GM21717 (cell line): ENCODE measurements around the gene CORO7.

Experiments used
- ATAC-seq: cut with Tn5 transposase; IDR thresholded peaks from one replicate; pipeline ENCODE4 v1.9.1; 2021; ENCODE audit warnings: mild to moderate bottlenecking, moderate library complexity; ENCODE audit not compliant: unreplicated experiment

CORO7 gene

DNA sequence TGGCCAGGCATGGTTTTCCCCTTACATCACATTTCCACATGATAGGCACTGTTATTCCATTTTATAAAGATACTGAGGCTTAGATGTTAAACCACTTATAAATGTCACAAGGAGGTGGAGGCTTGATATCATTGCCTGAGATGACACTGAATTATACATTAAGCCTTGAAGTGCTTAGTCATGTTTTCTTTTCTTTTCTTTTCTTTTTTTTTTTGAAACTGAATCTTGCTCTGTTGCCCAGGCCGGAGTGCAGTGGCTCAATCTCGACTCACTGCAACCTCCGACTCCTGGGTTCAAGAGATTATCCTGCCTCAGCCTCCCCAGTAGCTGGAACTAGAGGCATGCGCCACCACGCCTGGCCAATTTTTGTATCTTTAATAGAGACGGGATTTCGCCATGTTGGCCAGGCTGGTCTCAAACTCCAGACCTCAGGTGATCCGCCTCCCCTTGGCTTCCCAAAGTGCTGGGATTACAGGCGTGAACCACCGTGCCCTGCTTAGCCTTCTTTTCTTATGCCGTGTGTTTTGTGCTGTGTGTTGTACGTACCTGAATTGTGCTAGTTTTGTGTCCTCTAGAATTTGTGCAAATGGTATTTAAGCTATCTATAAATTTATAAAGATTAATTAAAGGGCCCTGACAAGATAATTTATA, 10.5 kb upstream of the CORO7 start:
- no peak for ATAC-seq

DNA sequence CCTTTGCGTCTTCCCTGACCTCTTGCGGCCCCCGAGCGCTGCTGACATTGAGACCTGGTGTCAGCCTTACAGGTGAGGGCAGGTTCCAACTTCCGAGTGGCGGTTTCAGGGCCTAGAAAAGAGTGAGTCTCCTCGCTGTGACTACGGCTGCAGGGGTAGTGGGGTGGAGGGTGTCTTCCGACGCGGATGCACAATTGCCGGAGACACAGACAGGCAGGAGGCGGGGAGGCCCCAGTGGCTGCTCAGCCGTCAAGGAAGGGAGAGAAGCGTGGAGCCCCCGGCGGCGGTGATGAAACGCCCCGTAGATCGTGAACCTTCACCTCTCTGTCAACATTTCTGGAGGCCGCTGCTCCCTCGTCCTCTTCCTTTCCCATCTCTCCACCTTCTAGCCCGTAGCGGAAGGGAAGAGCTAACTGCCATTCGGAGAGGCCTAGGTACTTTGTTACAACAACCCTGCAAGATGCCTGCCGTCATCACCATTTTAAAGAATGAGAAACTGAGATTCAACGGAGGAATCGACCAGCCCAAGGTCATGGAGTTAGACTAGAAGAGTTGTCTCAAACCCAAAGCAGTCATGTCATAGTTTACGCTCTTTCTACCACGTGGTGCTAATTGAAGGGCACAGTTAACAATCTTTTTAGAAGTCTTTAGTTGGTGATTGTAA, 9.8 kb upstream of the CORO7 start:
- ATAC-seq: peak; percentile 35

DNA sequence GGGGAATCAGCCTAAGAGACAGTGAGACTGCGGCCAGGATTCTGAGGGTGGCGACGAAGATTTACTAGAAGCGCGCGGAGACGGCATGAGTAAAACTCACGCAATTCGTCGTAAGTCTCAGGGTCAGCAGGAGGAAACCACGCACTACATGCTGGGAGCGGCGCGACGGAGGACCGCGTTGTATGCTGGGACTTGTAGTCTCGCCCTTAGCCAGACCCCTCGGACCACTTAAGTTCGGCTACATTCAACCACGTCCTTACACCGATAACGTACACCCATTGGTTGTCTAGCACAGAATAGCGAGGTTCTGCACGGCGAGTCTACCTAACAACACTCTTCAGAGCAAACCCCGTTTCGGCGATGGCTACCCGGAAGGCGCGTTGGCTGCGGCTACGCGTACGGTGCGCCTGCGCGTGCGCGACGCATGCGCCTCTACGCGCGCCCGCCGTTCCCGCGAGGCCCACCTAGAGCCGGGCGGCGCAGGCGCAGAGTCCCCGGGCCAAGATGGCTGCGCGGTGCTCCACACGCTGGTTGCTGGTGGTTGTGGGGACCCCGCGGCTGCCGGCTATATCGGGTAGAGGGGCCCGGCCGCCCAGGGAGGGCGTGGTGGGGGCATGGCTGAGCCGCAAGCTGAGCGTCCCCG, 9.1 kb upstream of the CORO7 start, which contains the start of gene DNAJA3:
Gene DNAJA3 (plus strand): TSS at position 491 of the 643 bp plus-strand sequence. CDS start 14 bp downstream, at position 505.
- ATAC-seq: peak; percentile 82

DNA sequence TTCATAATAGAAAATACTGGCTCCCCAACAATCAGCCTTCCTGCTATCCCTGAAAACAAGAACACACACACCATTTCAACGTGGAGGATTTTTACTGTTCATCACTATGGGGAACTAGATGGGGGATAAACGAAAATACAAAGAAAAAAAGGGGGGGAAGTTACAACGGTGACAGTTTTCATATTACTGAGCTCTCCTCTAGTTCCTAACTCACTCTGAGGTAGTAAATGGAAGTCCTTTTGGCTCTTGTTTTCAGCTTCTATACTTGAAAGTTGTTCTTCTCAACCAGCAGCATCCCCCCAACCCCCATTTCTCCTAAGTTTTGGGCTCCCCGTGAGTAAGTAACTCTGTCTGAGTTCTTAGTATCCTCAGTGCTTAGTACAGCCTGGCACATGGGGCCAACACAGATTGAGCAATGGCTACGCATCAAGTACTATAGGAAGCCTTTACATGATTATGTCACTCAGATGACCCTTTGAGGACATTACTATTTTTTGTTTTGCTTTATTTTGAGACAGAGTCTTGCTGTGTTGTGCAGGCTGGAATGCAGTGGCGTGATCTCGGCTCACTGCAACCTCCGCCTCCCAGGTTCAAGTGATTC, 4.2 kb upstream of the CORO7 start:
- no peak for ATAC-seq

DNA sequence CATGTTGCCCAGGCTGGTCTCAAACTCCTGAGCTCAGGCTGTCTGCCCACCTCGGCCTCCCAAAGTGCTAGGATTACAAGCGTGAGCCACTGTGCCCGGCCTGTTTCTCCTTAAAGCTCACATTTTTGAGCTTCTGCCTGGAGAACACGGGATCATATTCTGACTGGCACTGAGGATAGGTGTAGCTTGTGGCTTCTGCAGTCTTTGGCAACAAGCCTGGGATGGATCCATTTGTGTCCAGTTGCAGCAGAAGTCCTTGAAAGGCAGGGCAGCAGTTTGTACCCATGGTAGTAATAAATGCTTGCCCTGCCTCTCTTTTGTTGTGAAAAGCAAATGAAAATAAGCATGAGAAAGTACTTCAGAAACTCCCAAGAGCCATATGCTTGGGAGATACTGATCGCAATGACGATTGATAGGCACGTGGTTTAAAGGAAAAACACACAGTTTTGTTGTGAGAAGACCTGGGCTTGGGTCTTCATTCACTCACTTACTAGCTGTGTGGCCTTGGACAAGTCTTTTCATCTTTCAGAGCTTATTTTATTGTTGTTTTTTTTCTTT, 3.1 kb upstream of the CORO7 start:
- ATAC-seq: no peak

DNA sequence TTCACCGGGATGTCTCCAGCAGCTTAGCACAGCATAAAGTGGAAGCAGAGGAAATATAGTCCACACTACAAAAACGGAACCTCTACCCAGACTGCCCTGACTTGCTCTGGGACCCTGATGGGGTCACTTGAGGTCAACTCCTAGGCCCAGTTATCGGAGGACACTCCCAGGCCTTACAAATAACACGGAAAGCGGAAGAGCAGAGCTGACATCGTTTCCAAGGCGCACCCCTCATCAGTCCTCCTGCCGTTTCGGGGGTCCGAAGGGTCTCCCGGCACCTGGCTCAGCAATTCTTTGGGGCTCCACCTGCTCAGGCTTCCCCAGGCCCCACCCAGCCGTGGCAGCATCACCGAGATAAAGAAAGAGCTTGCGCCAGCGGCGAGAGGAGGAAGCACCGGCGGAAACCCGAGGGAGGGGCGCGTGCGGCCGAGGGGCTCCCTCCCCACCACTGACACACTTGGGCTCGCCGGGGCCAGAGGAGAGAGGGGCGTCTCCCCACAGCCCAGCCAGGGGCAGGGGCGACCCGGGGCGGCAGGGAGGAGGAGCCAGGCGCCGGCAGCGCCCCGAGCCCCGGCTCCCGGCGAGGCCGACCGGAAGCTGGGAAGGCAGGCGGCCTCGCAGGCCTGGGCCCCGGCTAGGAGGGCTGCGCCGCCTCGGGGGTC, 727 bp downstream of the CORO7 start:
- peak; percentile 13 for ATAC-seq

DNA sequence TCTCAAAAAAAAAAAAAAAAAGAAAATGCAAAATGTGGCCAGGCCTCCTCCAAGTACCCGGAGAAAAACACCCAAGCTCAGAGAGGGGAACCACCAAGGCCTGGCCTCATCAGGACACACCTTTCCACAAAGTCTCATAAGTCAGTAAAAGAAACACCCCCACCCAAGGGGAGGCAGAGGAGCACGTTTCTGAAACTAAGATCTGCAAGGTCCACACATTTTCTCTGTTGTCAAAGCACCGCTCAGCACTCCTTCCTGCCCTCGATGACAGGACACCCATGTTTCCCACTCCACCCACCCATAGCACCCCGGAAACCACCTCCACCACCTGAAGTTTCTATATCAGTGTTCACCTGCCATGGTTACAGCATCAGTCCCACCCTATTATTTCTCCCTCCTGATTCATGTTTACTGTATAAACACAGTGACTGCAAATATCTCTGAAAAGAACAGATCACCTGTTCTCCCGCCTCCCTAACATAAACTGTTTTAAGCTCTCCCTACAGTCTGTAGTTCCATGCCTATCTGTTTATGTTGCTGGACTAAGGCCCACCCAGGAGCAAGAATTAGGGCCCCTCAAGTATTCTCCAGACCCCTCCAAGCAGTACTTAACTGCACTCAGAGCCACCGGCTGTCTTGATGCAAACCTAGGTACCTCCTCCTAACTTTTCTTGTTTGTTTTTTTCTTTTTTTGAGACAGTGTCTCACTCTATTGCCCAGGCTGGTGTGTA, 2.0 kb downstream of the CORO7 start:
- peak; percentile 49 for ATAC-seq

DNA sequence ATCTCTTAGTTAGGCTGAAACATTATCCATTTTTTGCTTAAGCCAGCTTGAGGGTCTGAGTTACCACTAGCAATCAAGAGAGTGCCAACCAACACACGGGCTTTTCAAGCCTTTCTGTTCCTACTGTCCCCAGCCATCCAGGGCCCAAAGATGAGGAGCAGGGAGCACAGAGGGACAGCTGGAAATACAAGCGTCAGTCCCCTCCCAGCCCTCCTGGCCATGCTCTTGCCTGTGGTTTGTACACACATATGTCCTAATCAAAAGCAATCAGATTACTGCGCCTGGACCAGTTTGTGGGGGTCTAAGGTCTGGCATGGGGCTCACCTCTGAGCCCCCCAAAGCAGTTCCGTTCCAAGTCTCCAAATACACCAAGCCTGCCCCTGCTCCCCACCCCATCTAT, 3.5 kb downstream of the CORO7 start:
- no peak for ATAC-seq

DNA sequence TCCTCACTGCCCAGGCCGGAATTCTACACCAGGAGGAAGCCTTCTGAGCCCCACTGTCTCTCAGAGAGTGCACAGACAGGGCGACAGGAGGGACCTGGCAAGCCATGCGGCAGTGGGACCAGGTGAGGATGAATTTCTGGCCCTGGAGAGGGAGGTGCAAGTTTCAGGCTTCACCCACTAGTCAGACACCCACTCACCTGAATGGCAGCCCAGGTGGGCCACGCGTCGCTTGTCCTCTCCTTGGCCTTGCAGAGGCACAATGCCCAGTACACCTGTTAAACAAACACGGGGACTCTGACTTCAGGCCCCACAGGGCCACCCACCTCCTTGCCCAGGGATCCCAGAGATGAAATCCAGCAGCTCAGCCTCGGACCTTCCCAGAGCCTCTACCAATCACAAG, 4.2 kb downstream of the CORO7 start:
- ATAC-seq: no peak

DNA sequence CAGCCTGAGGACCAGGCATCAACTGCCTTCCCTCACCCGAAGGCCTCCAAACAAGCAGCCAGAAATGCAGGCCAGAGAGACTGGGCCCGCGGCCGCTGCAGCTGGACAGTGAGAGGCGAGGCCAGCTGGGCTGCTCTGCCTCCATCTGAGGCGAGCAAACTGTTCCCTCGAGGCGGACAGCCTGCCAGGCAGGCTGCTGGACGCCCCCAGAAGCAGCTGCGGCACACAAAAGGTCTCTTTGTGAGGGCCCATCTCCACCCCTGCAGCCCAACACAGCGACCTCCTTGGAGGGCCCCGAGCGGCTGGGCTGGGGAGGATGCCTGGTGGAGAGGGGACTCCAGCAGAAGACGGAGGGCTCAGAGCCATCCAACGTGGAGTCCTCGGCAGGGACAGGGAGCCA, 4.7 kb downstream of the CORO7 start:
- no peak for ATAC-seq

DNA sequence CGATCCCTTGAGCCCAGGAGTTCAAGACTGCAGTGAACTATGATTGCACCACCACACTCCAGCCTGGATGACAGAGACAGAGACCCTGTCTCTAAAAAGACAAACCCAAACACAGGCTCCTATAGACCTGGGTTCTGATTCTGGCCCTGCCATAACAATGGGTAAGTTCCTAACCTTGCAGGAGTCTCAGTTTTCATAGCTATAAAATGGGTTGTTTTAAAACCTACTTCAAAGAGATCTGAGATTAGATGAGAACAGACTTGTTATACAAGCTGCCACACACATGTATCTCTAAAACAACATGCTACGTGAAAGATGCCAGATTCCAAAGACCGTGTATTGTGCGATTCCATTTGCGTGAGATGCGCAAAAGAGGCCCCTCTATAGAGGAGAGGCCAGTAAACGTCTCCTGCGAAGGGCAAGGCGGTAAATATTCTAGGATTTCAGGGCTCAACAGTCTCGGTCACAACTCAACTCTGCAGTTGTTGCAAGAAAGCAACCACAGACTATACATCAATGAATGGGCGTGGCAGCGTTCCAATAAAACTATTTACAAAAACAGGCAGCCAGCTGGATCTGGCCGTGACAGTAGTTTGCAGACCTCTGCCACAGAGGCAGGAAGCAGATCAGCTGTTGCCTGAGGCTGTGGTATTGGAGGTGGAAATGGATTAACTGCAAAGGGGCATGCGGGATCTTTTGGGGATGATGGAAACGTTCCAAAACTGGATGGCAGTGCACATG, 5.9 kb downstream of the CORO7 start:
- no peak for ATAC-seq

DNA sequence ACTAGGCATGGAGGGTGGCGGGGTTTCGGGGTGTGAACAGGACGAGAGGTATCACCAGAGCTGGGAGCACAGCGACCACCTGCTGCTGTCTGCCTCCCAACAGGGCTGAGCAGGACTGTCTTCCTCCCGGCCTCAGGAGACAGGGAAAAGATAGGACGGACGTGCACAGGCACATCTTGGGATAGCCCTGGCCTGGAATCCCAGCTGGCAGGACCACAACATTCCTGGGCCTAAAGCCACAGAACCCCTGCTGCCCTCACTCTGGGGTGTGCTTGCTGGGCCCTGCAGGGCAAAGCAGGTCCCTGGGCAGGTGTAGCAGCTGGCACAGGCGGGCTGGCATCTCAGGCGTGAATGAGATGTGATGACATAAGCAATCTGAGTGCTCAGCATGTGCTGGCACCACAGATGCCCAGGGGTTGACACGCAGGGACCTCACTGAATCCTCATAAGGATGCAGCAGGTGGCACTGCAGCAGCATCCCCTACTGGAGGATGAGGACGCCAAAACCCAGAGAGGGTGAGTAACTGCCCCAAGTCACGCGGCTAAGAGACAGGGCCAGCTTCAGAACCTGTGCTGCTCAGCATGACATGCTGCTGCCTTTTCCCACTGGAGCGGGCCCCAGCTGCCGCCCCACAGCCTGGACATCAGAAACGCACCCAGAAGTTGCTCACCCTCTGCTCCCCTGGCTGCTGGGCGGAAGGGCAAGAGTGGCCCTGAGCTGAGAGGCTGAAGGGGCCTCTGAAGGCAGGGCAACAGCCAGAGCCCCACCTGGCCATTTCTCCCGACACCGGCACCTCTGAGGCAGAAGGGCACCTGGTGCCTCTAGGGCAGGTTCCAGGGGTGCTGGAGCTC, 7.1 kb downstream of the CORO7 start:
- no peak for ATAC-seq

DNA sequence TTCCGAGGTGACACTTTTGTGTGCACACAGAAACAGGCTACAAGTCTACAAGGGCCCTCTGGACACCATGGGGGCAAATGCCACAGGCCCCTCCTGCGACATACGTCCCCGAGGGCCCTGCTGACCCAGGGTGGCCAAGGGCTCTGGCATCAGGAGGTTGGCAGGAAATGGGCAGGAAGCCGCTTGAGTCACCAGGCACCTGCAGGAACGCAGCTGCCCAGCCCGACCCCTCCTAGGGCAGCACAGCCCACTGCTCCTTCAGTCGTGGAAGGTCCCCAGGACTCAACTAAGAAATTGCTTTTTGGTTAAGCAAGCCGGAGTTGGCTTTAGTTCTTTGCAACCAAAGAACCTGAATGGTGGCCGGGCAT, 8.1 kb downstream of the CORO7 start:
- no peak for ATAC-seq

DNA sequence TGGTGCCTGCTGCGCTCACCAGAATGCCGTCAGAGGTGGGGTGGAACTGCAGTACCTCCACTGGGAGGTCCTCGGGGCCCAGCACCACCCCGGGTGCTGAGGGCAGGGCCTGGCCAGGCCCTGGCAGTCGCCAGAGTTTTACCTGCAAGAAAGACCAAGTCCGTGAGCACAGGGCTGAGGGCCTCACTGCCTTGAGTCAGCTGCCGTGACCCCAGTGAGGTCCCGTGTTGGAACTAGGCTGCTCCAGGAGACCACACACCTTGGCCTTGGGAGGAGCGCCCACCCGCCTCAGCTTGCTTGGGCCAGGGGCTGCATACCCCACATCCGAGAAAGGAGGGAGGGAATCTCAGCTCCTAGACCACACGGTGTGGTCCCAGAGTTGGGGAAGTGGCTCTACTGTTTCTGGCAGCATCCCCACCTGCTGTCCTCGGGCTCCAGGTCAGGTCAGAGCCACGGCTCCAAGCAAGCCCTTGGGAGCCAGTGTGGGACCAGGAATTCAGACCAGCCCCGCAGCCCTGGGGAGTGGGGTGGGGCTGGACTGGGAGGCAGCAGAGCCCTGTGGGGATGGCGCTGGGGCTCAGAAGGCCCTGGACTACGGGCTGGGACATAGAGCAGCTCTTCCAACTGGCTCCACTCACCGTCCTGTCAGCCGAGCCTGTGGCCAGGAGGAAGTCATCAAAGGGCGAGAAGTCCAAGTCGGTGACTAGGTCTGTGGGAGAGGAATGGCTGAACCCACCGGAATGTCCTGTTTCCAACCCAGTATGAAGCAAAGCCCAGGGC, 8.7 kb downstream of the CORO7 start:
- ATAC-seq: no peak

DNA sequence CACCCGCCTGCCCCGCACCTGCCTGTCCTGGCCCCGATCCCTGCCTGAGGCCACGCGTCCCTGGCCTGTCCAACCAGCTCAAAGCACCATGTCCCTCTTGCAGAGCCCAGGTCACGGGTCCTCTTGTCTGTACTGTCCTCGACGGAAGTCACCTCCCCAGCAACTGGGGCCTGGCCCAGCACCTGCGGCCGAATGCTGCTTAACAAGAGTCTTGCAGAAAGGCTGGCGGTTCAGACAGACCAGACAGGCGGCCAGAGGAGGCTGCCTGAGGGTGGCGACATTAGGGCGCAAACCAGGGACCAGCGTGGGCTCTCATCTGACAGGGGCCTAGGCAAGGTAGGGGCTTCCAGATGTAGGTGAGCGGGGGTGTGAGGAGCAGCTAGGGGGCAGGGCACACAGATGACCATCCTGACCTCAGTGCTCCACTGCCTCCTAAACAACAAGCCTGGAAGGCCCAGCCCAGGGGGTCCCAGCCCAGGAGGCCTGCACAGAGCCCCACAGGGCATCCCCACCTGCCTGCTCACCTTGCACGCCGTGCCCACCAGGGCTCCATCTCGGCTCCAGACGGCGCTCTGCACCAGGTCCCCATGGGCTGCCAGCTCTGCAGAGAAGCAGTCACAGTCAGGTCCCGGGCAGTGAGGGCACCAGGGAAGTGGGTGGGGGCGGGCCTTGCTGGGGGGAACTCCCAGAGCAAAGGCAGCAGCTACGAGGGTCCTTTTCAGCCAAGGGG, 11.3 kb downstream of the CORO7 start:
- ATAC-seq: no peak

DNA sequence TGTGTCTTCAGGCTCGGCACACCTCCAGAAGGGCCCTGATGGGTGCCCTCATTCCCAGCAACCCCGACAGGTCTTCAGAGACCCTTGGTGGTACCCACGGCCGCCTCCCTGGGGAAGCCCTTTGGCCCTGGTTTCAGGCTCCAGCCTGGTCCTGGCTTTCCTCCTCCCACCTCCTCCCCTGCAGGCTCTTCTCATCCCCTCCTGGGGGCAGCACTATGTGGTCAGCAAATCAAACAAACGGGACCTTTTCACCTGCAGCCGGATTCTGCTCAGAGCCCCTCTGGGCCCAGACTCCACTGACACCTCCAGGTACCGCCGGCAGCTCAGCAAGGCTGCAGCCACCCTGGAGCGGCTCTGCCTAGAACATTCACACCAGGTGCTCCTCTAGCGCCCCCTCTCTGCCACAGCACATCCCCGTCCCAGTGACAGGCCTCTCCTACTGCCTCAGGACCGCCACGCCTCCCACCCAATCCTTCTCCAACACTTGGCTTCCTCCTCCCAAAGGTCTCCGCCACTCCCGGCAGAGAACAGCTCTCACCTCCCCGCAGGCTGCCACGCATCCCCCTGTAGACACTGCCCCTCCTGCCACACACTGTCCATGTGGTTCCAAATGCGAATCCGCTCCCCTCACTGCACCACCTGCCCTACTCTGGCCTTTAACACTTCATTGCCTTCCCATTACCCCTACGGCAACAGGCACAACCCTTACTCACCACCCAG, 12.0 kb downstream of the CORO7 start:
- ATAC-seq: no peak
